C4-2B (cell line): ENCODE results near the gene TYW1.

Experiments used
- CTCF ChIP-seq: fragments of 450-650 bp; conservative IDR thresholded peaks from 2 replicates; pipeline ENCODE4 v1.5.1; 2017; ENCODE audit warnings: mild to moderate bottlenecking
- ZFX ChIP-seq: fragments of 450-650 bp; IDR thresholded peaks from 2 replicates; pipeline ENCODE4 v1.6.1; 2017

GRCh38 chr7:66967029-66967428 lies 29.6 kb upstream of the TYW1 start:
- no peak for TF ChIP-seq CTCF
- TF ChIP-seq ZFX: no peak
